GM12801 (cell line): ENCODE measurements around the gene DLGAP4.

Experiments used
- TF ChIP-seq, protein P1 (sequence below): IDR thresholded peaks from one replicate; pipeline ENCODE4 v1.5.1; 2011; ENCODE audit warnings: control low read depth; ENCODE audit not compliant: insufficient read length; ENCODE audit errors: extremely low read depth

DLGAP4 gene, protein sequence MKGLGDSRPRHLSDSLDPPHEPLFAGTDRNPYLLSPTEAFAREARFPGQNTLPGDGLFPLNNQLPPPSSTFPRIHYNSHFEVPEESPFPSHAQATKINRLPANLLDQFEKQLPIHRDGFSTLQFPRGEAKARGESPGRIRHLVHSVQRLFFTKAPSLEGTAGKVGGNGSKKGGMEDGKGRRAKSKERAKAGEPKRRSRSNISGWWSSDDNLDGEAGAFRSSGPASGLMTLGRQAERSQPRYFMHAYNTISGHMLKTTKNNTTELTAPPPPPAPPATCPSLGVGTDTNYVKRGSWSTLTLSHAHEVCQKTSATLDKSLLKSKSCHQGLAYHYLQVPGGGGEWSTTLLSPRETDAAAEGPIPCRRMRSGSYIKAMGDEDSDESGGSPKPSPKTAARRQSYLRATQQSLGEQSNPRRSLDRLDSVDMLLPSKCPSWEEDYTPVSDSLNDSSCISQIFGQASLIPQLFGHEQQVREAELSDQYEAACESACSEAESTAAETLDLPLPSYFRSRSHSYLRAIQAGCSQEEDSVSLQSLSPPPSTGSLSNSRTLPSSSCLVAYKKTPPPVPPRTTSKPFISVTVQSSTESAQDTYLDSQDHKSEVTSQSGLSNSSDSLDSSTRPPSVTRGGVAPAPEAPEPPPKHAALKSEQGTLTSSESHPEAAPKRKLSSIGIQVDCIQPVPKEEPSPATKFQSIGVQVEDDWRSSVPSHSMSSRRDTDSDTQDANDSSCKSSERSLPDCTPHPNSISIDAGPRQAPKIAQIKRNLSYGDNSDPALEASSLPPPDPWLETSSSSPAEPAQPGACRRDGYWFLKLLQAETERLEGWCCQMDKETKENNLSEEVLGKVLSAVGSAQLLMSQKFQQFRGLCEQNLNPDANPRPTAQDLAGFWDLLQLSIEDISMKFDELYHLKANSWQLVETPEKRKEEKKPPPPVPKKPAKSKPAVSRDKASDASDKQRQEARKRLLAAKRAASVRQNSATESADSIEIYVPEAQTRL

DNA sequence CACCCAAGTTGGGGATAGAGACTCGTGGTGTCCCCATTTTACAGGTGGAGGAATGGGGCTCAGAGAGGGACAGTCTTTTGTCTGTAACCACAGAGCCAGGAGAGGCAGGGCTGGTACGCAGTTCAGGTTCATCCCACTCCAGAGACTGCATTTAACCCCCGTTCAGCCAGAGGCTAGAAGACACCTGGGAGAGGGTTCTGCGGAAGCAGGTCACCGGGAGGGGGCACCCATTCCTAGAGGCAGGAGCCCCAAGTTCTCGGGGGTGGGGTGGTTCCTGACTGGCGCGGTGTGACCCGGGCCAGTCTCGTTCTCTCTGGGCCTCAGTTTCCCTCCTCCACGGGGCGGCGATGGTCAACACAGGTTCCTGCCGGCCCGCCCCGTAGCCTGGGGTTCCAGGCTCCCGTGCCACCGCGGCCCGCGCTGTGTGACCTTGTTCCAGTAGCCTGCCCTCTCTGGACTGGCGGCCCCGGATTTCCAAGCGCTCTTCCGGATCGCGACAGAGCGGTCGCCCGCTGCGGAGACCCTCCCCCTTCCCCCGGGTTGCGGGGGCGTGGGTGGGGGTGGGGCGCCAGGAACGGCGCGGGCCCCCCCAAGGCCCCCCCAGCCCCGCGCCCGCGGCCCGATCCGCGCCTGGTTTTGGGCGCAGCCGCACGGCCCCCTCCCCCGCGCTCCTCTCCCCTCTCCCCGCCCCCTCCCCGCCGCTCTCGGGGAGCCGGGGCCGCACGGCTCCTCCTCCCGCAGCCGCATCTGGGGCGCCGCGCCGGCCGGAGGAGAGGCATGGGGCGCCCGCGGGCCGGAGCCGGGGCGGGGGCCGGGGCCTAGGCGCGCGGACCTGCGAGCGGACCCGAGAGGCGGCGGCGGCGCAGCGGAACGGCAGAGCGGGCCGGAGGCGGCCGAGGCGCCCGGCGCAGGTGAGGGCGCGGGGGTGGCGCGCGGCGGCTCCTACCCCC is at the start of gene DLGAP4:
TSS of gene DLGAP4 (plus strand) at position 738 of the 950 bp plus-strand sequence. CDS start 125,379 bp downstream, outside the sequence.
- TF ChIP-seq, protein P1, sequence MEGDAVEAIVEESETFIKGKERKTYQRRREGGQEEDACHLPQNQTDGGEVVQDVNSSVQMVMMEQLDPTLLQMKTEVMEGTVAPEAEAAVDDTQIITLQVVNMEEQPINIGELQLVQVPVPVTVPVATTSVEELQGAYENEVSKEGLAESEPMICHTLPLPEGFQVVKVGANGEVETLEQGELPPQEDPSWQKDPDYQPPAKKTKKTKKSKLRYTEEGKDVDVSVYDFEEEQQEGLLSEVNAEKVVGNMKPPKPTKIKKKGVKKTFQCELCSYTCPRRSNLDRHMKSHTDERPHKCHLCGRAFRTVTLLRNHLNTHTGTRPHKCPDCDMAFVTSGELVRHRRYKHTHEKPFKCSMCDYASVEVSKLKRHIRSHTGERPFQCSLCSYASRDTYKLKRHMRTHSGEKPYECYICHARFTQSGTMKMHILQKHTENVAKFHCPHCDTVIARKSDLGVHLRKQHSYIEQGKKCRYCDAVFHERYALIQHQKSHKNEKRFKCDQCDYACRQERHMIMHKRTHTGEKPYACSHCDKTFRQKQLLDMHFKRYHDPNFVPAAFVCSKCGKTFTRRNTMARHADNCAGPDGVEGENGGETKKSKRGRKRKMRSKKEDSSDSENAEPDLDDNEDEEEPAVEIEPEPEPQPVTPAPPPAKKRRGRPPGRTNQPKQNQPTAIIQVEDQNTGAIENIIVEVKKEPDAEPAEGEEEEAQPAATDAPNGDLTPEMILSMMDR: no peak

DNA sequence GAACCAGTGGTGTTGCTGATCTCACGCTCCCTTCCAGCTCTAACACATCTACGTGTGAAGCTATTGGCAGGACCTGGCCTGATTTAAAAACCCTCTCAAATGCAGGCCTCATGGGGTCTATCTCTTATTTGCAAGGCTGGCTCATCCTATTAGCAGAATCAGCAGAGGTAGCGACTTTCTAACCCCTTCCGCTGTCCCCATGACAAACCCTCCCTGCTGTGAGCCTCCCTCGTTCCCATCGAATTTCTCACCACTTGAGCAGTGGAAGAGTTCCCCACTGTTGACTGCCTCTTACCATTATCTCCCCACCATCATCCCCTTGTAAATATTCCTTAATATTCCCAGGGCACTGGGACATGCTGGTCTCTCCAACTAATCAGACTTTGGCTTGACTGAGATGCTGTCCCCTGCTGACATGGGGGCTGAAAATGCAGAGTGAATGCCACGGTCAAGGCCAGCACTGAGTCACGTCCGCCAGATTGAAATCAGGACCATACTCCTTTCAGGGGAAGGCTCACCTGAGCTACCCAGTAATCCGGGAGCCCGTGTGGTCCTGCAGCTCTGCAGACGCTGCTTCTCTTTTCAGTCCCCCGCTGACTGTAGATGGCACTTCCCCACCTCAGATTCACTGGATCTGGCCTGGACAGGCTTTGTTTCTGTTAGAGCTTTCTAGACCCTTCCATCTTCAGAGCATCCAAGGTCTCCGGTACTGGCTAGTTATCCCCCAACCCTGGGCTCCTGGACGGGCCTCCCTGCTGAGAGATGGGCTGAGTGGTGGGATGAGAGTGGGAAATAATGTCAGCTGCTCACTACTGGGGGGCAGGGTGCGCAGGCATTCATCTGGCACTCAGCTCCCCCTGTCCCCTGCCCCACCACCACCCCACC is 46.7 kb upstream of the DLGAP4 start:
- TF ChIP-seq, protein P1: no peak

DNA sequence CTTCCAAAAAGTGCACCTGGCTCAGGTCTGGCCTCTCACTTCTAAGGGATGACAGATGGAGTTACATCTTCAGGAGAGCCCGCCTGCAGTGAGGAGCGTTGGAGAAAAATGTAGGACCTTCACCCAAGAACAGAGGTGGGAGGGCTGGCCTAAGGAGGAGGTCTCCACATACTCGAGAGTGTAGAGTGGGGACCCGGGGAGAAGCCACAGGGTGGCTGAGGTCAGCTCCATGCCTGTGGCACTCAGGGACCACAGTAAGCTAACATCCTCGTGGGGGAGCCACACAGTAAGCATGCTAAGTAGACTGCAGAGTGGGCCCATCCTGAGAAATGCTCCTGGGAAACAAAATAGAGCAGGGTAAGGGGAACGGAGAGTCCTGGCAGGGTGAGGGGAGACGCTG is 45.8 kb upstream of the DLGAP4 start:
- TF ChIP-seq, protein P1: no peak

DNA sequence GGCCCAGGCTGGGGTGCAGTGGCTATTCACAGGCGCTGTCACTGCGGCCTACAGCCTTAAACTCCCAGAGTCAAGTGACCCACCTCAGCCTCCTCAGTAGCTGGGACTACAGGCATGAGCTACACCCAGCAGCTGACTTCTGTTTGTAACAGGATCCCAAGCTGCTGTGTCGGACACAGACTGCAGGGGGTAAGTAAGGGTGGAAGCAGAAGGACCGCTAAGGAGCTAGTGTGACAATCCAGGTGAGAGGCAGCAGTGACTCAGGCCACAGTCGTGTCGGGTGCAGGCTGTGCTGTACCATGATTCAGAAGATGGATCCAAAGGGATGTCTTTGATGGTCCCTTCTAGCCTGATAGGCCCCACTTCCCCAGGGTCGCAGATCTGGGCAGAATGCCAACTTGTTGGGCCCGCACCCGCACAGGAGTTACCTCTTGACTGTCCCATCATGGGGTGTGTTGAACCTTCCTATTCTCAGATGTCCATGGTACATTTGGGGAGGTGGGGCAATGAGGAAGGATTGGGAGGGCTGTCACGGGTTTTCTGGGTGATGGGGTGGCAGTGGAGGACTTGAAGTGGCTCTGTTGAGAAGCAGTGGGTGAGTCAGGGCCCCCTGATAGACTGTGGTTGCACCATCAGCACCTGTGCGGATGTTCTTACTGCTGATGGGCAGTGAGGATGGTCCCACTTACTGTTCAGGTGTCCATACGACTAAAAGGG is 44.6 kb upstream of the DLGAP4 start:
- TF ChIP-seq, protein P1: no peak

DNA sequence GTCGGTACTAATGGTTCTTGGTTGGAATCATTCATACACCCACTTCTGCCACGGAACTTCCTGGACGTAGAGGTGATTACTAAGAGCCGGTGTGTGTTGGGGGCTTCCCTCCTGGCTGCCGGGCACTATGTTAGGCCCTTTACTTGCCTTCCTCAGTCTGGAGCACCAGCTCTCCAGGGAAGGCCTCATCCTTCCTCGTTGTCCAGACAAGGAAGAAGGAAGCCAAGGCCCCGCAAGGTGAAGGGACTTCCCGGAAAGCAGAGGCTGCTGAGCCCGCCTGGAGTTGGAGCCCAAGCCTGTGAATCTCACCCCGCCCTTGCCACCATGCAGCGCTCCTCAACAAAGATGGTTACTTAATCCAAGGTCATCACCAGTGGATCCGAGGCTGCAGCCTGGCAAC is 43.7 kb upstream of the DLGAP4 start:
- TF ChIP-seq, protein P1: no peak
